Neural cell (in vitro differentiated cells): ENCODE results near the gene AHSP. TPM values are rescaled to one million over a fixed set of nuclear protein-coding genes. Genes with fewer than 3 reads are reported as not detected.
"Not testable (repeated sequence)": the region's sequence is repeated elsewhere in the genome, so short reads cannot be mapped to it uniquely, and the experiment has no call there.

Experiments
- H2AFZ ChIP-seq: fragments of 200-600, 300-800 bp; sonication (generic), shearing (Covaris generic); 2 replicates; pipeline ENCODE4 v1.6.0; 2014; ENCODE audit warnings: low read depth, mild to moderate bottlenecking, antibody characterized with exemption, low read length, moderate library complexity
- H3F3A ChIP-seq: fragments of 200-600 bp; shearing (Covaris generic); 2 replicates; pipeline ENCODE4 v1.6.1; 2016; ENCODE audit warnings: mild to moderate bottlenecking, moderate library complexity, mixed read lengths, antibody characterized with exemption, low read length; ENCODE audit not compliant: insufficient read depth, poor library complexity, severe bottlenecking
- H3K27ac ChIP-seq: fragments of 200-600, 300-800 bp; sonication (generic), shearing (Covaris generic); 2 replicates; pipeline ENCODE4 v1.5.1; 2014; ENCODE audit warnings: mild to moderate bottlenecking, low read length, moderate library complexity
- H3K27me3 ChIP-seq: fragments of 300-800, 200-600 bp; sonication (generic), shearing (Covaris generic); 2 replicates; pipeline ENCODE4 v1.6.0; 2014; ENCODE audit warnings: mild to moderate bottlenecking, low read depth, low read length, moderate library complexity; ENCODE audit not compliant: insufficient read depth
- H3K36me3 ChIP-seq: fragments of 300-800, 200-600 bp; sonication (generic), shearing (Covaris generic); 2 replicates; pipeline ENCODE4 v1.5.1; 2014; ENCODE audit warnings: mild to moderate bottlenecking, antibody characterized with exemption, low read length, moderate library complexity; ENCODE audit not compliant: insufficient read depth
- H3K4me2 ChIP-seq: fragments of 300-800, 200-600 bp; sonication (generic), shearing (Covaris generic); 2 replicates; pipeline ENCODE4 v1.6.0; 2014; ENCODE audit warnings: mild to moderate bottlenecking, low read length
- H3K4me3 ChIP-seq: fragments of 300-800, 200-600 bp; sonication (generic), shearing (Covaris generic); 2 replicates; pipeline ENCODE4 v1.5.1; 2014; ENCODE audit warnings: mild to moderate bottlenecking, low read length, moderate library complexity
- H3K79me2 ChIP-seq: fragments of 200-600 bp; shearing (Covaris generic); replicated peaks from 2 replicates; pipeline ENCODE4 v1.6.0; 2014; ENCODE audit warnings: mild to moderate bottlenecking, low read length, moderate library complexity; ENCODE audit not compliant: insufficient read depth
- H3K9ac ChIP-seq: fragments of 300-800, 200-600 bp; sonication (generic), shearing (Covaris generic); 2 replicates; pipeline ENCODE4 v1.6.1; 2016; ENCODE audit warnings: mild to moderate bottlenecking, low read length, mixed read lengths
- H3K9me2 ChIP-seq: fragments of 200-600 bp; shearing (Covaris generic); 2 replicates; pipeline ENCODE4 v1.6.1; 2016; ENCODE audit warnings: mild to moderate bottlenecking, low read length, mixed read lengths; ENCODE audit not compliant: insufficient read depth
- H3K9me3 ChIP-seq: fragments of 200-600, 300-800 bp; sonication (generic), shearing (Covaris generic); 2 replicates; pipeline ENCODE4 v1.6.1; 2016; ENCODE audit warnings: mild to moderate bottlenecking, mixed run types, low read length, moderate library complexity, mixed read lengths
- H4K20me1 ChIP-seq: fragments of 200-600 bp; shearing (Covaris generic); 2 replicates; pipeline ENCODE4 v1.6.1; 2016; ENCODE audit warnings: mild to moderate bottlenecking, mixed run types; ENCODE audit not compliant: insufficient read depth
- CTCF ChIP-seq: fragments of 450-650 bp; IDR thresholded peaks from 2 replicates; pipeline ENCODE4 v1.5.1; 2014; ENCODE audit warnings: antibody characterized with exemption, mild to moderate bottlenecking, moderate library complexity; ENCODE audit not compliant: poor library complexity, severe bottlenecking
- EP300 ChIP-seq: fragments of 450-650 bp; conservative IDR thresholded peaks from 2 replicates; pipeline ENCODE4 v1.6.1; 2014; ENCODE audit warnings: antibody characterized with exemption, mild to moderate bottlenecking, moderate library complexity; ENCODE audit not compliant: poor library complexity, severe bottlenecking
- EZH2 ChIP-seq: fragments of 200-600, 300-800 bp; shearing (Covaris generic), sonication (generic); IDR thresholded peaks from 2 replicates; pipeline ENCODE4 v1.6.1; 2014; ENCODE audit warnings: antibody characterized with exemption, low read length, borderline replicate concordance, mild to moderate bottlenecking; ENCODE audit not compliant: insufficient read depth, poor library complexity, severe bottlenecking
- MXI1 ChIP-seq: fragments of 450-650 bp; conservative IDR thresholded peaks from 2 replicates; pipeline ENCODE4 v1.6.1; 2014; ENCODE audit warnings: antibody characterized with exemption, mild to moderate bottlenecking; ENCODE audit not compliant: poor library complexity, severe bottlenecking
- POLR2AphosphoS5 ChIP-seq: IDR thresholded peaks from 2 replicates; pipeline ENCODE4 v1.6.1; 2012
- RAD21 ChIP-seq: fragments of 450-650 bp; conservative IDR thresholded peaks from 2 replicates; pipeline ENCODE4 v1.6.1; 2014; ENCODE audit warnings: antibody characterized with exemption, mild to moderate bottlenecking, moderate library complexity
- SMC3 ChIP-seq: fragments of 450-650 bp; conservative IDR thresholded peaks from 2 replicates; pipeline ENCODE4 v1.6.1; 2014; ENCODE audit warnings: antibody characterized with exemption, mild to moderate bottlenecking, moderate library complexity; ENCODE audit not compliant: poor library complexity
- TAF1 ChIP-seq: IDR thresholded peaks from 2 replicates; pipeline ENCODE4 v1.6.1; 2012; ENCODE audit warnings: low read depth
- polyA plus RNA-seq: library from polyadenylated mRNA; depleted of rRNA; stranded (reverse); fragments of >200 nt; gene quantifications from 2 replicates; pipeline ENCODE4 v1.2.3, GENCODE V29; 2014
- TF ChIP-seq, protein P1 (sequence below): IDR thresholded peaks from 2 replicates; pipeline ENCODE4 v1.6.1; 2012; ENCODE audit warnings: borderline replicate concordance

Gene AHSP
- polyA plus RNA-seq, 1 donor from 2014 or later: not detected

DNA sequence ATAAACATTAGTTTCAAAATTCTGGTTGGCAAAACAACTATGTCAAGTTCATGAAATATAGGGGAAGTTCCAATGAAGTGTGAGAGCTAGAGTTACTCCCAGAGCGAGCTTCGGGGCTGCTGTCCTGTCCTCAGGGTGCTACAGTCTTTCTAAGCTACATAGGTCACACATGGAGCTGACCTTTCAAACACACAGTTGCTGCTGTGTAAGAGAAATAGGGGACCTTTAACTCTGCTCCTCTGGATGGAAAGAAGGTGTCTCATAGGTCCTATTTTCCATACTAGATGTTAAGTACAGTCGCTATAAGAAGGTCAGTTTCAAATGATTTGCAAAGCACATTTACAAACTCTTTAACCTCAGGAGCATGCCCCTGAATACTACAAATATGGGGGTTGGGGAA is 6.3 kb upstream of the AHSP start:
- Histone ChIP-seq H3K79me2 (no peaks in the 10 kb centered on the region), H3K36me3 (no peaks in the 10 kb centered on the region), H2AFZ (no peak overlapping the region), H3K27ac (no peak overlapping the region), H4K20me1 (no peaks in the 10 kb centered on the region), H3K27me3 (no peaks in the 10 kb centered on the region), H3K9ac (no peak overlapping the region), H3F3A (no peaks in the 10 kb centered on the region), H3K4me2 (no peak overlapping the region), H3K9me2 (no peaks in the 10 kb centered on the region), H3K9me3 (no peaks in the 10 kb centered on the region), H3K4me3 (no peak overlapping the region)
- no peak for TF ChIP-seq TAF1
- TF ChIP-seq POLR2AphosphoS5: no peak
- TF ChIP-seq RAD21: no peak
- TF ChIP-seq SMC3: no peak
- TF ChIP-seq MXI1: no peak
- TF ChIP-seq EZH2: no peak
- TF ChIP-seq CTCF: no peak
- TF ChIP-seq, protein P1, sequence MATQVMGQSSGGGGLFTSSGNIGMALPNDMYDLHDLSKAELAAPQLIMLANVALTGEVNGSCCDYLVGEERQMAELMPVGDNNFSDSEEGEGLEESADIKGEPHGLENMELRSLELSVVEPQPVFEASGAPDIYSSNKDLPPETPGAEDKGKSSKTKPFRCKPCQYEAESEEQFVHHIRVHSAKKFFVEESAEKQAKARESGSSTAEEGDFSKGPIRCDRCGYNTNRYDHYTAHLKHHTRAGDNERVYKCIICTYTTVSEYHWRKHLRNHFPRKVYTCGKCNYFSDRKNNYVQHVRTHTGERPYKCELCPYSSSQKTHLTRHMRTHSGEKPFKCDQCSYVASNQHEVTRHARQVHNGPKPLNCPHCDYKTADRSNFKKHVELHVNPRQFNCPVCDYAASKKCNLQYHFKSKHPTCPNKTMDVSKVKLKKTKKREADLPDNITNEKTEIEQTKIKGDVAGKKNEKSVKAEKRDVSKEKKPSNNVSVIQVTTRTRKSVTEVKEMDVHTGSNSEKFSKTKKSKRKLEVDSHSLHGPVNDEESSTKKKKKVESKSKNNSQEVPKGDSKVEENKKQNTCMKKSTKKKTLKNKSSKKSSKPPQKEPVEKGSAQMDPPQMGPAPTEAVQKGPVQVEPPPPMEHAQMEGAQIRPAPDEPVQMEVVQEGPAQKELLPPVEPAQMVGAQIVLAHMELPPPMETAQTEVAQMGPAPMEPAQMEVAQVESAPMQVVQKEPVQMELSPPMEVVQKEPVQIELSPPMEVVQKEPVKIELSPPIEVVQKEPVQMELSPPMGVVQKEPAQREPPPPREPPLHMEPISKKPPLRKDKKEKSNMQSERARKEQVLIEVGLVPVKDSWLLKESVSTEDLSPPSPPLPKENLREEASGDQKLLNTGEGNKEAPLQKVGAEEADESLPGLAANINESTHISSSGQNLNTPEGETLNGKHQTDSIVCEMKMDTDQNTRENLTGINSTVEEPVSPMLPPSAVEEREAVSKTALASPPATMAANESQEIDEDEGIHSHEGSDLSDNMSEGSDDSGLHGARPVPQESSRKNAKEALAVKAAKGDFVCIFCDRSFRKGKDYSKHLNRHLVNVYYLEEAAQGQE: no peak
- TF ChIP-seq EP300: no peak

GRCh38 chr16:31522071-31522470 is 5.6 kb upstream of the AHSP start:
- no peak overlapping the region for H3K4me2 ChIP-seq
- H3K4me3 ChIP-seq: no peak overlapping the region
- H4K20me1 ChIP-seq: no peaks in the 10 kb centered on the region
- no peak overlapping the region for H3K9ac ChIP-seq
- H3K9me3 ChIP-seq: no peaks in the 10 kb centered on the region
- TF ChIP-seq SMC3: no peak
- no peaks in the 10 kb centered on the region for H3K79me2 ChIP-seq
- H3K27me3 ChIP-seq: no peaks in the 10 kb centered on the region
- H3F3A ChIP-seq: no peaks in the 10 kb centered on the region
- H3K27ac ChIP-seq: no peak overlapping the region
- no peaks in the 10 kb centered on the region for H3K9me2 ChIP-seq
- H2AFZ ChIP-seq: no peak overlapping the region
- no peaks in the 10 kb centered on the region for H3K36me3 ChIP-seq

- H3K9ac ChIP-seq, H2AFZ ChIP-seq, H3K9me2 ChIP-seq, H3K36me3 ChIP-seq, H3K4me2 ChIP-seq, H3K4me3 ChIP-seq, H3K27ac ChIP-seq, H3F3A ChIP-seq, H3K9me3 ChIP-seq, H3K79me2 ChIP-seq, H4K20me1 ChIP-seq: not testable (repeated sequence)
- H3K27me3 ChIP-seq: peaks cover 14% of the 10 kb centered on the region
Observed at GRCh38 chr16:31523768-31524167, 3.9 kb upstream of the AHSP start.
